A673 (cell line): ENCODE data around the gene CDC42BPB. TPM values are rescaled to one million over a fixed set of nuclear protein-coding genes. Genes with fewer than 3 reads are reported as not detected.

Experiments used
- BruUV-seq: library from RNA; stranded (reverse); fragments of 400-500 nt; replicated peaks from 2 replicates; lab custom pipeline; 2021; lab: Mats Ljungman, UMichigan
- CTCF ChIA-PET: fragments of 300-600 bp; sonication (Branson Sonifier 250); formaldehyde crosslinking; loops from one replicate; lab custom pipeline; 2022; ENCODE audit warnings: antibody characterized with exemption; lab: Charles Lee
- POLR2A ChIA-PET: fragments of 300-600 bp; sonication (Branson Sonifier 250); formaldehyde crosslinking; loops from one replicate; lab custom pipeline; 2022; ENCODE audit warnings: antibody characterized with exemption; ENCODE audit not compliant: low non-redundant PET; lab: Charles Lee
- DNase-seq: peaks from one replicate; pipeline ENCODE4 v3.0.0-alpha.2; 2015; ENCODE audit warnings: low spot score
- H3K27ac ChIP-seq: fragments of 200-600 bp; sonication (generic); 2 replicates; pipeline ENCODE4 v1.5.1; 2016; ENCODE audit warnings: mixed run types, low read depth, mild to moderate bottlenecking, mixed read lengths, antibody characterized with exemption, low read length; ENCODE audit not compliant: poor library complexity, severe bottlenecking
- H3K27me3 ChIP-seq: fragments of 200-600 bp; sonication (generic); replicated peaks from 2 replicates; pipeline ENCODE4 v1.6.1; 2017; ENCODE audit warnings: mixed run types, low read depth, mild to moderate bottlenecking, mixed read lengths, antibody characterized with exemption, low read length; ENCODE audit not compliant: insufficient read depth, poor library complexity
- H3K36me3 ChIP-seq: fragments of 200-600 bp; sonication (generic); 2 replicates; pipeline ENCODE4 v1.6.1; 2016; ENCODE audit warnings: mixed run types, mild to moderate bottlenecking, mixed read lengths, antibody characterized with exemption, low read length; ENCODE audit not compliant: insufficient read depth, poor library complexity, severe bottlenecking
- H3K4me1 ChIP-seq: fragments of 200-600 bp; sonication (generic); 2 replicates; pipeline ENCODE4 v1.6.1; 2017; ENCODE audit warnings: mixed run types, mild to moderate bottlenecking, mixed read lengths, antibody characterized with exemption, low read length; ENCODE audit not compliant: insufficient read depth, poor library complexity, severe bottlenecking
- H3K4me3 ChIP-seq: fragments of 200-600 bp; sonication (generic); 2 replicates; pipeline ENCODE4 v1.5.1; 2016; ENCODE audit warnings: low read depth, mixed run types, mild to moderate bottlenecking, mixed read lengths, low read length; ENCODE audit not compliant: poor library complexity, severe bottlenecking
- H3K9me3 ChIP-seq: fragments of 200-600 bp; sonication (generic); 2 replicates; pipeline ENCODE4 v1.6.1; 2016; ENCODE audit warnings: mixed run types, low read depth, mild to moderate bottlenecking, mixed read lengths, antibody characterized with exemption, low read length; ENCODE audit not compliant: poor library complexity, severe bottlenecking
- EZH2 ChIP-seq: fragments of 200-600 bp; sonication (generic); IDR thresholded peaks from 2 replicates; pipeline ENCODE4 v1.6.1; 2017; ENCODE audit warnings: borderline replicate concordance, low read depth, mild to moderate bottlenecking, mixed read lengths, antibody characterized with exemption, low read length; ENCODE audit not compliant: poor library complexity, severe bottlenecking
- intact Hi-C: fragments of 100-400 bp; cut with micrococcal nuclease; formaldehyde crosslinking; loops from one replicate; pipeline ENCODE4 v1.10.0; 2022; ENCODE audit not compliant: unreplicated experiment
- total RNA-seq: library from RNA; stranded (reverse); gene quantifications from 2 replicates; pipeline ENCODE4 v1.2.3, GENCODE V29; 2021
- TF ChIP-seq, protein P1 (sequence below): fragments of 300-800, 200-600 bp; sonication (generic); conservative IDR thresholded peaks from 2 replicates; pipeline ENCODE4 v1.5.1; 2017; ENCODE audit warnings: low read depth, mild to moderate bottlenecking, antibody characterized with exemption, low read length, moderate library complexity, mixed read lengths

Gene CDC42BPB
- total RNA-seq, 1 experiment from 2014 or later, result 103 TPM

DNA sequence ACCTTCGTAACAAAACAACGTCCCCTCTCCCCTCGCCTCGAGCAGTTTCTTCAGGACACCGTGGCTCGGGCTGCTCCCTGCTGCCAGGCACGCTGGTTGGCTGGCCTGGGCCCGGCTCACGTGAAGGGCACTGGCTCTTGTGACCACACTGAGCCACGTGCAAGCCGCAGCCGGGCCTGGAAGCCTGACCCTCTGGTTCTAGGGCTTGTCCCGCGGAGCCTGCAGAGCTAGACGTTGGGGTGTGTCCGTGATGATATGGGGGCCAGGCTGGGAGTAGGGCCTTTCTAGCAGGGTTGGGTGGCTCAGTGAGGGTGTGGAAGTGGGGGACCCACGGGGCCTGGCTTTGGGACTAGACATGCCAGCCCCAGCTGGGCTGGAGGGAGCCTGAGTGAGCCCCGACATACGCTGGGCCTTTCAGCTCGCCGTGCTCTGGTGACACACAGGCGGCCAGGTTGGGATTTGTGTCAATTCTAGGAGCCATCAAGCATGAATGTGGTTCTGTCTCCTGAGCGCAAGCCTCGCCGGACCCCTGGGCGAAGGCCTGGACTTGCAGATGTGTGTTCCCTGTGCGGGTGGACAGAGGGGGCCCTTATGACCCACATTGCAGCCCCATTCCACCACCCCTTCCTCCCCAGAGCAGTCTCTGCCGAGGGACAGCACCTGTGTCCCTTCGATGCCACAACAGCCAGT is 148.4 kb downstream of the CDC42BPB start:
- Histone ChIP-seq H3K9me3 (no peaks in the 10 kb centered on the region), H3K27me3 (no peaks in the 10 kb centered on the region), H3K4me1 (no peaks in the 10 kb centered on the region), H3K36me3 (peaks cover 6% of the 10 kb centered on the region), H3K4me3 (no peak overlapping the region), H3K27ac (no peak overlapping the region)
- POLR2A ChIA-PET, result no interaction called here
- TF ChIP-seq, protein P1, sequence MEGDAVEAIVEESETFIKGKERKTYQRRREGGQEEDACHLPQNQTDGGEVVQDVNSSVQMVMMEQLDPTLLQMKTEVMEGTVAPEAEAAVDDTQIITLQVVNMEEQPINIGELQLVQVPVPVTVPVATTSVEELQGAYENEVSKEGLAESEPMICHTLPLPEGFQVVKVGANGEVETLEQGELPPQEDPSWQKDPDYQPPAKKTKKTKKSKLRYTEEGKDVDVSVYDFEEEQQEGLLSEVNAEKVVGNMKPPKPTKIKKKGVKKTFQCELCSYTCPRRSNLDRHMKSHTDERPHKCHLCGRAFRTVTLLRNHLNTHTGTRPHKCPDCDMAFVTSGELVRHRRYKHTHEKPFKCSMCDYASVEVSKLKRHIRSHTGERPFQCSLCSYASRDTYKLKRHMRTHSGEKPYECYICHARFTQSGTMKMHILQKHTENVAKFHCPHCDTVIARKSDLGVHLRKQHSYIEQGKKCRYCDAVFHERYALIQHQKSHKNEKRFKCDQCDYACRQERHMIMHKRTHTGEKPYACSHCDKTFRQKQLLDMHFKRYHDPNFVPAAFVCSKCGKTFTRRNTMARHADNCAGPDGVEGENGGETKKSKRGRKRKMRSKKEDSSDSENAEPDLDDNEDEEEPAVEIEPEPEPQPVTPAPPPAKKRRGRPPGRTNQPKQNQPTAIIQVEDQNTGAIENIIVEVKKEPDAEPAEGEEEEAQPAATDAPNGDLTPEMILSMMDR, result no peak
- CTCF ChIA-PET, result interaction anchor here (0.6 kb wide), 1 partner anchor 13 kb away, joined by 3 read pairs; no protein-coding TSS in a partner anchor
- intact Hi-C loops, result no loop called here
- no TSS peak for BruUV-seq
- no peak for DNase-seq

DNA sequence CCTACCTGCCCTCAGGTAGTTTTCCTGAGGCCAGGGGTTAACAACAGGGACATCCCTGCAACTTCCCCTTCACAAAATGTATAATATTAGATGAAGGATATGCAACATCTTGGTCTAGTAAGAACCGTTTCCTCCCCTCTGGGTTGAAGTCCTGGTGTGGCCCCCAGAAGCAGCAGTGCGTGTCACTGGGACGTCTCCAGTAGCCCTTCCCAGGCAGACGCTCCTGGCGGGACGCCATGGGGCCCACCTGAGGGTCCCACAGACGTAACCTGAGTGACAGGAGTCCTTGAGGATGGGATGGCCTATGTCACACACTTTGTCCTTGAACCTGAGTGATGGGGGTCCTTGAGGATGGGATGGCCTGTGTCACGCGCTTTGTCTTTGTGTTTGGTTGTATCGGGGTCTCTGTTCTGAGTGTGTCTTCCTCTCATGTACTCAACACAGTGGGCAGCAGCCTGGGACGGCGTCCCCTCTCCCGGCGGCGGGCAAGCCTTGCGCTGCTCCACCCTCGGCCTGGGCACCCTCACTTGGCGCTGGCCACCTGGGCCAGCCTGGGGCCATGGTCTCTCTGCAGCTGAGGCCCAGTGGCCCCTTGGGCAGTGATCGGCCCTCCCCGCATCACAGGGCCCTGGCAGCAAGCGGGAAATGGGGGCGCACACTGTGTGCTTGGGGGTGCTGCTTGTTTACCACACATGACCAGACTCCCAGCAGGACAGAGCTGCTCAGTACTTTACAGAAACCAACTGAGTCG is 149.2 kb downstream of the CDC42BPB start:
- POLR2A ChIA-PET, result no interaction called here
- no peak for TF ChIP-seq EZH2
- TF ChIP-seq, protein P1, result no peak
- CTCF ChIA-PET, result interaction anchor here (0.6 kb wide), 1 partner anchor 13 kb away, joined by 3 read pairs; no protein-coding TSS in a partner anchor
- Histone ChIP-seq H3K27me3 (no peaks in the 10 kb centered on the region), H3K9me3 (no peaks in the 10 kb centered on the region), H3K4me3 (no peak overlapping the region), H3K4me1 (no peaks in the 10 kb centered on the region), H3K36me3 (peaks cover 9% of the 10 kb centered on the region), H3K27ac (no peak overlapping the region)
- no TSS peak for BruUV-seq
- intact Hi-C loops, result no loop called here
- no peak for DNase-seq

DNA sequence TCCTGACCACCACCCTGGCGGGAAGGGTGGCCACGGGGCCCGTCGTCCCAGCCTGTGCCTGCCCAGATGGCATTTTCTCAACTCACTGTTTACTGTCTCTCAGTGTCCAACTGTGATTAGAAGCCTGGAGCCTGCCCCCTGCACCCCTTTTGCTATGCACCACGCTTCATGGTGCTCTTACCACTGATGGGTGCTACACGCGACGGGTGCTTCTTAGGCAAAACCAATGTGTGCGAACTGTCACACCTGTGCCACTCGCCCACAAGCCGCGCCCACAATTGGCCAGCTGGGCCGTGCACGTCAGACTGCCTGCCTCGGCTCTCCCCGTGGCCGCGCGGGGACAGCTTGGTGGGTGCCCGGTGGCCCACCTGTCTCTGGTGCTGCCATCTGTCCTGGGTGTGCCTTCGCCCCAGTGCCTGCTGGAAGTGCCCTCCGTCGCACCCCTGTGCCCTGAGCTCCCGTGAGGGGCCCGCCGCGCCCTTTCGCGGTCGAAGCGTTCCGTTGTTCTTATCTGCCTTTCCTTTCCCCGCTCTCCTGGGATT is 150.0 kb downstream of the CDC42BPB start:
- DNase-seq, result no peak
- Histone ChIP-seq H3K27me3 (no peaks in the 10 kb centered on the region), H3K27ac (no peak overlapping the region), H3K36me3 (peaks cover 10% of the 10 kb centered on the region), H3K4me3 (no peak overlapping the region), H3K4me1 (no peaks in the 10 kb centered on the region), H3K9me3 (no peaks in the 10 kb centered on the region)
- CTCF ChIA-PET, result no interaction called here
- no TSS peak for BruUV-seq
- POLR2A ChIA-PET, result no interaction called here
- TF ChIP-seq, protein P1, result no peak
- no peak for TF ChIP-seq EZH2
- intact Hi-C loops, result no loop called here
